Activated CD4-positive, alpha-beta T cell treated with anti-CD3 and anti-CD28 coated beads, Interleukin-2, amount 50 U/mL, for 4 hours (primary cell): Measurements from ENCODE around the gene SP7.
"Not testable (repeated sequence)": the region's sequence is repeated elsewhere in the genome, so short reads cannot be mapped to it uniquely, and the experiment has no call there.

Experiments
- DNase-seq, 2 experiments: peaks; one replicate each; pipeline ENCODE4 v3.0.0-alpha.2; 2020

SP7 gene

GRCh38 chr12:53313996-53314395, 22.2 kb downstream of the SP7 start:
- DNase-seq: no peak

DNA sequence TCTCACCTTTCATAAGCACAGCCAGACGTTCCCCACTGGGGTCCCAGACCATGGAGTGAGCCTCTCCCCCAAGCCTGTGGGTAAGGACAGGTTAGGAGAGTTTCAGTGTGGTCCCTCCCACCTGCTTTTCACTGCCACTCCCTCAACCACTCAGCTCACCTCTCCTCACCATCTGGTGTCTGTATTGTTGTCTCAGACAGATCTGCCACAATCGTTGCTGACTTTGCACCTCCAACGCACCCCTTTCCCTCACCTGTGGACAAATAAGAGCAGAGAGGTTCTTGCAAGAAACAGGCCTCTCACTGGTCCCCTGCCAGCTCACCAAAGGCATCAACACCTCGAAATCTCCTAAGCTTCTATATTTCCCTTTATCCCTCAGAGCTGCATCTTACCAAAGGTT, 27.9 kb downstream of the SP7 start:
- DNase-seq: no peak

DNA sequence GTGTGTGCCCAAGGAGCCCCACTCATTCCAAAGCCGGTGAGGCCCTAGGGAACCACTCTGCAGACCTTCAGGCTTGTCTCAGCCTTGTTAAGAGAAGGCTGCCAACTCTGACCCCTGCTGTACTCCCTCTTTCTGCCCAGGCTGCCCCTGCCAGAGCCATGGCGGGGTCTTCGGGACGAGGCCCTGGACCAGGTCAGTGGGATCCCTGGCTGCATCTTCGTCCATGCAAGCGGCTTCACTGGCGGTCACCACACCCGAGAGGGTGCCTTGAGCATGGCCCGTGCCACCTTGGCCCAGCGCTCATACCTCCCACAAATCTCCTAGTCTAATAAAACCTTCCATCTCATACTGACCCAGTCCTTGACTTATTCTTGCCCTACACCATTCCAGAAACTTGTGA, 29.3 kb downstream of the SP7 start:
- no peak for DNase-seq

DNA sequence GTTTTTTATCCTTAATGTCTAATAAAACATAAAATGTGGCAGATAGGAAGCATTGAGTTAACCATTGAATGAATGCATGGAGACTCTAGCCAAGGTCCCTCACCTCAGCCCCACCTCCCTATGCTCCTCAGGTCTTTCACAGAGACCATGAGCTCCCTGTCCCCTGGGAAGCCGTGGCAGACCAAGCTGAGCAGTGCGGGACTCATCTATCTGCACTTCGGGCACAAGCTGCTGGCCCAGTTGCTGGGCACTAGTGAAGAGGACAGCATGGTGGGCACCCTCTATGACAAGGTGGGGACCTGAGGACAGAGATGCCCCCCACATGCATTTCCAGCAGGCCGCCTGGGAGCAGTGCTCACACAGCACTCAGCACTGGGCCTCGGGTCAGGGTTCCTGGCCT, 33.3 kb downstream of the SP7 start:
- DNase-seq: no peak

GRCh38 chr12:53300187-53300586, 36.0 kb downstream of the SP7 start:
- DNase-seq: no peak

- peak; percentile 73 to 77 for DNase-seq
Observed at GRCh38 chr12:53299454-53300180, 36.5 kb downstream of the SP7 start, which contains the start of gene MYG1. MYG1 (plus strand) TSS chr12:53299695; CDS start chr12:53299738, 43 bp downstream.

- DNase-seq: peak; percentile 16 to 25
Observed at GRCh38 chr12:53299101-53299453, 37.1 kb downstream of the SP7 start.

GRCh38 chr12:53298164-53298563, 38.0 kb downstream of the SP7 start:
- no peak for DNase-seq

DNA sequence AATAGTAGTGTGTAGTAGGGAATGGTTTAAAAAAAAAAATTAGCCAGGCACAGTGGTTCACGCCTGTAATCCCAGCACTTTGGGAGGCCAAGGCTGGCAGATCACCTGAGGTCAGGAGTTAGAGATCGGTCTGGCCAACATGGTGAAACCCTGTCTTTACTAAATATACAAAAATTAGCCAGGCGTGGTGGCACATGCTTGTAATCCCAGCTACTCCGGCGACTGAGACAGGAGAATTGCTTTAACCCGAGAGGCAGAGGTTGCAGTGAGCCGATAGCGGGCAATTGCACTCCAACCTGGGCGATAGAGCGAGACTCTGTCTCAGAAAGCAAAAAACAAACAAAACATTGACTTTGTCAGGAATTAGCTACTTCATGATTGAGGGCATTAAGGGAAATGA, 39.0 kb downstream of the SP7 start:
- not testable (repeated sequence) for DNase-seq

- no peak for DNase-seq
Observed at GRCh38 chr12:53295891-53296219, 40.3 kb downstream of the SP7 start.

GRCh38 chr12:53295070-53295890, 40.9 kb downstream of the SP7 start, which contains the start of gene PFDN5:
PFDN5 (plus strand) TSS chr12:53295542; CDS start chr12:53295568, 26 bp downstream.
- peak; percentile 82 to 83 for DNase-seq

- no peak for DNase-seq
Observed at GRCh38 chr12:53292426-53292825, 43.7 kb downstream of the SP7 start.

- no peak for DNase-seq
Observed at GRCh38 chr12:53290661-53291060, 45.5 kb downstream of the SP7 start.

GRCh38 chr12:53289891-53290290, 46.3 kb downstream of the SP7 start:
- no peak for DNase-seq

DNA sequence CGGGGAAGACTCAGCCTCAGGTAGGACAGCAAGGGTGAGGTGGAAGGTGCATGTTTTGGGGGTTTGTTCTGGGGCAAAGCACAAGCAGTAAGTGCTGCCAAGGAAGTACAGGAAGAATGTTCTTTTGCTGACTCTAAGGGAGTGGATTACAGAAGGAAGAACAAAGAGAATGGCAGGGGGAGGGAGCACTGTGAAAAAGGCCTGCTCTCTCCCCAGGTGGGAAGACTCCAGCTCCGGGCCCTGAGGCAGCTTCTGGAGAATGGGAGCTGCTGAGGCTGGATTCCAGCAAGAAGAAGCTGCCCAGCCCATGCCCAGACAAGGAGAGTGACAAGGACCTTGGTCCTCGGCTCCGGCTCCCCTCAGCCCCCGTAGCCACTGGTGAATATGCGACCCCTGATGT, 47.8 kb downstream of the SP7 start:
- no peak for DNase-seq

DNA sequence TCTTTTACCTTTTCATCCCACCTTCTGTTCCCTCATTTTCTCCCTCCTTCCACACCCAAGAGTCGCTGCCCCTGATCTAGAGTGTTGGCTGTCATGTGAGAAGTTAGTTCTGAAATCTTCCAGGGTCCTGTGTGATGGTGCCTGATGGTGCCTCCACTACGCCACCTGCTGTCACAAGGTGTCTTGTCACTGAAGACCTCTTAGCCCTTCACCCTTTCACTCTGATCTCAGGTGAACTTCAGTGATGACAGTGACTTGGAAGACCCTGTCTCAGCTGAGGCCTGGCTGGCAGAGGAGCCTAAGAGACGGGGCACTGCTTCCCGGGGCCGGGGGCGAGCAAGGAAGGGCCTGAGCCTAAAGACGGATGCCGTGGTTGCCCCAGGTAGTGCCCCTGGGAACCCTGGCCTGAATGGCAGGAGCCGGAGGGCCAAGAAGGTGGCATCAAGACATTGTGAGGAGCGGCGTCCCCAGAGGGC, 48.4 kb downstream of the SP7 start:
- DNase-seq: peak; percentile 72 to 76

GRCh38 chr12:53286448-53286847, 49.7 kb downstream of the SP7 start:
- no peak for DNase-seq

- DNase-seq: no peak
Observed at GRCh38 chr12:53279888-53280498, 56.2 kb downstream of the SP7 start.

GRCh38 chr12:53279283-53279869, 56.8 kb downstream of the SP7 start:
- no peak for DNase-seq

DNA sequence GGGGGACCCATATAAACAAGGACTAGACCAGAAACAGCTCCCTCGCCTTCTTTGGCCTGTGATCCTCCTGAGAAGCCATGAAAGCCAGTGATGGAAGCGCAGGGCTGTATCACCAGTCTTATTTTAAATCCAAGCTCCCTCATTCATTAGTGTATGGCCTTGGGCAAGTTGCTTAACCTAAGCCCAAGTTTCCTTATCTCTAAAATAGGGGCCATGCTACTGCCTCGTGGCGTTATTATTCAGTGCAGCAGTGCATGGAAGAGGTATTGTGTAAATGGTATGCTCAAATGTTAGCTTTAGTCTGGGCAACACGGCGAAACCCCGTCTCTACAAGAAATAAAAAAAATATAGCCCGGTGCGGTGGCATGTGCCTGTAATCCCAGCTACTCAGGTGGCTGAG, 58.2 kb downstream of the SP7 start:
- DNase-seq: no peak
